ENCODE data around the gene PLEKHG4B.

The PLEKHG4B gene

DNA sequence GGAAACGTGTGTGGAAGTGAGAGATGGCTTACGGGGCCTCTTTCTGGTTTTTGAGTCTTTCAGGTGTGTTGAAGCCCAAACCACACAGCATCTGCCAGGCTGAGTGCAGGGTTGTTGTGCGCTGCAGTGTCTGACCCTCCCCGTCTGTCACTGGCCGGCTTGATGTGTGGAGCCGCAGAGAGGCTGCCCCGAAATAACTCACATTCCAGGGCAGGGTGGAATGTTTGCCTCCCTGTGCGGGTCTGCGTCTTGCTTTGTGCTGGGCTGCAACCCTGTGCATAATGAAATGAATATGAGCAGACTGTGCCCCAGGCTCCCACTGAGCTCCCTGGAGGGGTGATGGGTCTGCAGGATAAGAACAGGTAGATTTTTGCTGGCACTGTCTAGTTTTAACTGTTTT lies 9.9 kb upstream of the PLEKHG4B start:
- Mint-ChIP-seq H3K36me3 (ENCODE audit: low read depth) (peaks cover 2% of the 10 kb centered on the region), H3K4me3 (no peak overlapping the region), H3K27me3 (ENCODE audit: low read depth) (peaks cover 3% of the 10 kb centered on the region), H3K9me3 (peaks cover 5% of the 10 kb centered on the region), H3K27ac (no peak overlapping the region), H3K4me1 (ENCODE audit: low read depth) (no peaks in the 10 kb centered on the region)

DNA sequence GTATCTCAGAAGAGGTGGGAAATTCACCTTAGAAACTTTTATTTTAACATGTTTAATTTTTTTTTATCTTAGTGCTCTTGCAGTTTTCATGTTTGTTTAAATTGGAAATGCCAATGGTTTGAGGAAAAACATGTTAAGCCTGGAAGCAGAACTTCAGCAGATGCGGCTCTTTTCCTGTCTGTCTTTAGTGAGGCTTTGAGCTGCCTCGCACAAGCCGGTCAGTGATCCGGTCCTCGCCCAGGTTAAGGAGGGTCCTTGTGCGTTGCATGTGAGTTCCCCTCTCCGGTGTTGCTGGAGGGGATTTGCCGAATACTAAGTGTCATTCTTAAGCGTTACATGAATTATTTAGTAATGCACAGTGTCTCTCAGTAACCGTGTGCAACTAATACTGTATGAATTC lies 9.4 kb upstream of the PLEKHG4B start:
- Mint-ChIP-seq H3K27me3 (ENCODE audit: low read depth) (peaks cover 5% of the 10 kb centered on the region), H3K27ac (no peak overlapping the region), H3K9me3 (peaks cover 5% of the 10 kb centered on the region), H3K4me1 (ENCODE audit: low read depth) (no peaks in the 10 kb centered on the region), H3K4me3 (no peak overlapping the region), H3K36me3 (ENCODE audit: low read depth) (peaks cover 2% of the 10 kb centered on the region)

DNA sequence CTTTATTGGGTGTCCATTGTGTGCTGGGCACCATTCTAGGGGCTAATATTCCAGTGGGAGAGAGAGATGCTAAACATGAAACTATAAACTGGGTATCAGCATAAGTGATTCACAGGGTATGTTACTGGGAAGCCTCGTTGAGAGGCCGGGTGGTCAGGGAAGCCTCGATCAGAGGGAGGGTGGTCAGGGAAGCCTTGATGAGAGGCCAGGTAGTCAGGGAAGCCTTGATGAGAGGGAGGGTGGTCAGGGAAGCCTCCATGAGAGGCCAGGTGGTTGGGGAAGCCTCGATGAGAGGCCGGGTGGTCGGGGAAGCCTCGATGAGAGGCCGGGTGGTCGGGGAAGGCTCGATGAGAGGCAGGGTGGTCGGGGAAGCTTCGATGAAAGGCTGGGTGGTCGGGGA lies 8.9 kb upstream of the PLEKHG4B start:
- H3K4me1 Mint-ChIP-seq (ENCODE audit: low read depth) = no peaks in the 10 kb centered on the region
- H3K36me3 Mint-ChIP-seq (ENCODE audit: low read depth) = peaks cover 2% of the 10 kb centered on the region
- peaks cover 5% of the 10 kb centered on the region for H3K9me3 Mint-ChIP-seq
- no peak overlapping the region for H3K4me3 Mint-ChIP-seq
- H3K27ac Mint-ChIP-seq = no peak overlapping the region
- H3K27me3 Mint-ChIP-seq (ENCODE audit: low read depth) = peaks cover 5% of the 10 kb centered on the region

DNA sequence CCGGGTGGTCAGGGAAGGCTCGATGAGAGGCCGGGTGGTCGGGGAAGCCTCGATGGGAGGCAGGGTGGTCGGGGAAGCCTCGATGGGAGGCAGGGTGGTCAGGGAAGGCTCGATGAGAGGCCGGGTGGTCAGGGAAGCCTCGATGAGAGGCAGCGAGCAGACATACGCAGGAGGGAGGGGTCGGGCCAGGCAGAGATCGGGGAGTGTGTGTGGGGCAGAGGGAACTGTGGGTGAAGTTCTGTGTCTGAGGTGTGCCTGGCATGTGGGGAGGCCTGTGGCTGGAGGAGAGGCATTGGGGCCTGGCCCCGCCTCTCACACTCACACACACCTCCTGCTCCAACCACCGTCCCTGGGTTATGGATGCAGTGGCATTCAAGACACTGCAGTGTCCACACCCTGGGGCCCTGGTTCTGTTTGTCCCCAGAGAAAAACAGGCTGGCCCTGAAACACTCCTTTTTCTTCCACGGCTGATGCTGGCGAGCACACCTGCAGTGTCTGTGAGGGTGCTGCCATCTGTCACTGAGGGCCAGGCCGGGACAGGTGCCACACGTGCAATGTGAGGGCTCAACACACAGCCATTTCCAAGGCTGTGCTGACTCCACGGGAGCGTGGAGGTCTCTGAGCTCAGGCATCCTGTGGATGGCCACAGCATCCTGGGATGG lies 6.5 kb upstream of the PLEKHG4B start:
- no peak overlapping the region for H3K27ac Mint-ChIP-seq
- peaks cover 2% of the 10 kb centered on the region for H3K36me3 Mint-ChIP-seq (ENCODE audit: low read depth)
- peaks cover 26% of the 10 kb centered on the region for H3K27me3 Mint-ChIP-seq (ENCODE audit: low read depth)
- peaks cover 5% of the 10 kb centered on the region for H3K9me3 Mint-ChIP-seq
- no peak overlapping the region for H3K4me3 Mint-ChIP-seq
- H3K4me1 Mint-ChIP-seq (ENCODE audit: low read depth) = no peaks in the 10 kb centered on the region

DNA sequence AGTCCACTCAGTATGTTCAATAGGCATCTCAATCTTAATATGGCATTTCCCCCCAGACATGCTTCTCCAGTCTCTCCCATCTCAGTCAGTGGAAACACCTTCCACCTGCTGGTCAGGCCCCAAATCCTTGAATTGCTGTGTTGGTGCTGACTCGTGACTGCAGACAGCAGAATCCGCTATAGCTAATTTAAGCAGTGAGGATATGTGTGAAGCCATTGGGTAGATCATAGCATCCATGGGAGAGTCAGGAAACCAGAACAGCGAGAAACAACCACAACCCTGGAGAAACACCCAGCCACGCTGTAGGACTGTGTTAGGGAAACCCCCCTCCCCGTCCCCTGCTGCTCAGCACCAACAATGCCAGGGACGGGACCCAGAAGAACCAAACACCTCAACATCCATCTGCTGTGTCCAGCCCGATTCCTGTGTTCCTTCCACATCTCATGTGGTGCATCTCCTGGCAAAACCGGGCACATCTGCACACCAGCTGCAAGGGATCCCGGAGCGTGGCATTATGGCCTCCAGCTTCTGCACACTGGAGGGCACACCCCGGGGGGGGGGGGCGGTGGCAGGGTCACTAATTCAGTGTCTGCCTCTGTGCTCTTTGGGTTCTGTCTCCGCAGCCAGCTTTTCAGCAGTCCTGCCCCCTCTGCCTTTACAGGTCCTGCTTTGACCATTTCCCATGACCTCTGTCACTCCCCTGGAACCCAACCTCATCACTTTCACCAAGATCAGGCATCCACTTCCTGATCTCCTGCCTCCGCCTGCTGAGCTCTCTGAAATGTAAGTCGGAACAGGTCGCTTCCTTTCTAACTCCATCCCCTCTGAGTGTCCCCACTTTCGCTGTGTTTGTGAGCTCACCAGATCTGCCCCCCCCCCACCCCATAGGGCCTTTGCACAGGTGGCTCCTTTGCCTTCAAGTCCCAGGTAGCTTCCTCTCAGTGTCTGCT lies 2.4 kb upstream of the PLEKHG4B start:
- Mint-ChIP-seq H3K4me1 (ENCODE audit: low read depth) (no peaks in the 10 kb centered on the region), H3K27ac (no peak overlapping the region), H3K36me3 (ENCODE audit: low read depth) (no peaks in the 10 kb centered on the region), H3K9me3 (no peaks in the 10 kb centered on the region), H3K4me3 (no peak overlapping the region), H3K27me3 (ENCODE audit: low read depth) (peaks cover 52% of the 10 kb centered on the region)

GRCh38 chr5:90590-91547 lies 1.1 kb upstream of the PLEKHG4B start:
- H3K27ac Mint-ChIP-seq = no peak overlapping the region
- H3K4me1 Mint-ChIP-seq (ENCODE audit: low read depth) = no peaks in the 10 kb centered on the region
- no peaks in the 10 kb centered on the region for H3K36me3 Mint-ChIP-seq (ENCODE audit: low read depth)
- H3K9me3 Mint-ChIP-seq = no peaks in the 10 kb centered on the region
- peaks cover 53% of the 10 kb centered on the region for H3K27me3 Mint-ChIP-seq (ENCODE audit: low read depth)
- H3K4me3 Mint-ChIP-seq = no peak overlapping the region

- H3K27ac Mint-ChIP-seq = no peak overlapping the region
- no peaks in the 10 kb centered on the region for H3K4me1 Mint-ChIP-seq (ENCODE audit: low read depth)
- peaks cover 59% of the 10 kb centered on the region for H3K27me3 Mint-ChIP-seq (ENCODE audit: low read depth)
- no peaks in the 10 kb centered on the region for H3K9me3 Mint-ChIP-seq
- H3K4me3 Mint-ChIP-seq = no peak overlapping the region
- H3K36me3 Mint-ChIP-seq (ENCODE audit: low read depth) = no peaks in the 10 kb centered on the region
Measured at GRCh38 chr5:92401-93220, 643 bp downstream of the PLEKHG4B start.

DNA sequence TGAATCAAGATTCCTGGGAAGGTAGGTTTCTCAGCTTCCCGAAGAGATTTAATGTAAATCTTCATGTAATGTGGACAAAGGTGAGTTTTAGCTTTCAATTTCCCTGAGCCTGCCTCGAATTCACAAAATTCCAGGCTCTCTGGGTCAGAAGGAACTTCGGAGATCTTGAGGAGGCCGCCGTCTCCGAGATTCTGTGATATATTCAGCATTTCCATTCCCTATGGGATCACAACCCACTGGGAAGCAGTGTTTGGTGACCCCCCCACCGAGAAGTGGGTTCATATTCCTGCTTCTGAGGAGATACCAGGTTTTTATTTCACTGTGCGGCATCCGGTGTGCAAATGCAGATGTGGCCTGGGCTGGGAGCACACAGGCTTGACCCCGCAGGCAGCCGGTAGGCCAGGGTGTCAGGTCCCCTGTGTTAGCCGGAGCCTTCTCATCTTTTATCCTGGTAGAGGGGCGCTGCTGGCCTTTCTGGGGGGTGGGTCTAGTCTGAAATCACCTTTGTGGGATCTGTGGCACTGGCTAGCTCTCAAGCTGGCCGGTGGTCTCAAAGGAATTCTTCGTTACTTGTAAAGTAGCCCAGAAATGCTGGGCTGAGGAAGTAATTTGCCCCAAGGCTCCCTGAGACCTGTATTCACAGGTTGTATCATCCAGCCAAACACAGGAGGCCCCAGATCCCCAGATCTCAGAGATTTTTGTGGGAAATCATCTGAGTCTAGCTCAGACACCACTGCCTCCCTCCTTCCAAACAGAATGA lies 1.4 kb downstream of the PLEKHG4B start:
- no peak overlapping the region for H3K4me3 Mint-ChIP-seq
- H3K36me3 Mint-ChIP-seq (ENCODE audit: low read depth) = no peaks in the 10 kb centered on the region
- H3K27ac Mint-ChIP-seq = no peak overlapping the region
- H3K9me3 Mint-ChIP-seq = no peaks in the 10 kb centered on the region
- no peaks in the 10 kb centered on the region for H3K4me1 Mint-ChIP-seq (ENCODE audit: low read depth)
- peaks cover 56% of the 10 kb centered on the region for H3K27me3 Mint-ChIP-seq (ENCODE audit: low read depth)

DNA sequence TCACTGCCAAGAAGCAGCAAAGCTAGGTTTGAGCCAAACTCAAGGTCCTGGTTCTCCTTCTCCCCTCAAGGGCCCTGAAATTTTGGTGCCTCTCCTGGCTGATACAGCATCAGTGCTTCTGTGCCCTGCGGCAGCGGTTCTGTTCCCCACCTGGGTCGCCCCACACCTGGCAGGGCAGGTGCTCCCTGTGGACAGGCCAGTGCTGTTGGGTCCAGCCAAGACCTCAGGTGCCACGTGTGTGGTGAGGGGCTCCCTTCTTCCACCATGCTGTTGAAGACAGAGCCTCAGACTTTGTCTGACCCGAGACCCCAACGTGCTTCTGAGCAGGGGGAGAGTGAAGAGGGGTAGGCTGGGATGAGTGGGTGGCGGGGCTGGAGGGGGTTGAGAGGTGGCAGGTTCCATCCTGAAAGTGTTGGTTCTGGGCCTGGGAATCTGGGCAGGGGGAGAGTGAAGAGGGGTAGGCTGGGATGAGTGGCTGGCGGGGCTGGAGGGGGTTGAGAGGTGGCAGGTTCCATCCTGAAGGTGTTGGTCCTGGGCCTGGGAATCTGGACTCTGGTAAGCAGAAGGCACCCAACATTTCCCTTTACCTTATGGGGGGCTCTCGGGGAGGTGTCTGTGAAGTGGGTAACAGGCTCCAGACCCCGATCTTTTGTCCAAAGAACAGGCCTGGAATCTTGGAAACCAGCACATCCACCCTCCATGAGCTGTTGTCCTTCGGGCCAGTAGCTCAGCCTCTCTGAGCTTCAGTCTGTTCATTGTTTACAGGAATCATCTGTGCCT lies 2.3 kb downstream of the PLEKHG4B start:
- H3K4me3 Mint-ChIP-seq = no peak overlapping the region
- H3K27ac Mint-ChIP-seq = no peak overlapping the region
- H3K36me3 Mint-ChIP-seq (ENCODE audit: low read depth) = no peaks in the 10 kb centered on the region
- H3K27me3 Mint-ChIP-seq (ENCODE audit: low read depth) = peaks cover 47% of the 10 kb centered on the region
- H3K4me1 Mint-ChIP-seq (ENCODE audit: low read depth) = no peaks in the 10 kb centered on the region
- no peaks in the 10 kb centered on the region for H3K9me3 Mint-ChIP-seq

GRCh38 chr5:95241-95980 lies 3.4 kb downstream of the PLEKHG4B start:
- Mint-ChIP-seq H3K4me3 (no peak overlapping the region), H3K4me1 (ENCODE audit: low read depth) (no peaks in the 10 kb centered on the region), H3K27me3 (ENCODE audit: low read depth) (peaks cover 43% of the 10 kb centered on the region), H3K9me3 (no peaks in the 10 kb centered on the region), H3K36me3 (ENCODE audit: low read depth) (no peaks in the 10 kb centered on the region), H3K27ac (no peak overlapping the region)

DNA sequence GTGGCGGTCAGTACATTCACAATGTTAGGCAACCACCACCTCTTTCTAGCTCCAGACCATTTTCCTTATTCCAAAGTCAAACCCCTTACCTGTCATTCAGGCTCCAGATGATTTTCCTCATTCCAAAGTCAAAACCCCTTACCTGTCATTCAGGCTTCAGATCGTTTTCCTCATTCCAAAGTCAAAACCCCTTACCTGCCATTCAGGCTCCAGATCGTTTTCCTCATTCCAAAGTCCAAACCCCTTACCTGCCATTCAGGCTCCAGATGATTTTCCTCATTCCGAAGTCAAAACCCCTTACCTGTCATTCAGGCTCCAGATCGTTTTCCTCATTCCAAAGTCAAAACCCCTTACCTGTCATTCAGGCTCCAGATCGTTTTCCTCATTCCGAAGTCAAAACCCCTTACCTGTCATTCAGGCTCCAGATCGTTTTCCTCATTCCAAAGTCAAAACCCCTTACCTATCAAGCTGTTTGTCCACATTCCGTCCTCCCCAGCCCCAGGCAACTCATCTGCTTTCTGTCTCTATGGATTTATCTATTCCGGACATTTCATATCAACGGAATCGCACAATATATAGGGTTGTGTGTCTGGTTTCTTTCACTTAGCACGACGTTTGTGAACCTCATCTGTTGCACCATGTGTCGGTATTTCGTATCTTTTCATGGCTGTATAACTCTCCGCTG lies 5.2 kb downstream of the PLEKHG4B start:
- Mint-ChIP-seq H3K36me3 (ENCODE audit: low read depth) (no peaks in the 10 kb centered on the region), H3K9me3 (no peaks in the 10 kb centered on the region), H3K4me3 (no peak overlapping the region), H3K27me3 (ENCODE audit: low read depth) (peaks cover 30% of the 10 kb centered on the region), H3K27ac (no peak overlapping the region), H3K4me1 (ENCODE audit: low read depth) (no peaks in the 10 kb centered on the region)

- Mint-ChIP-seq H3K27me3 (ENCODE audit: low read depth) (peaks cover 17% of the 10 kb centered on the region), H3K27ac (no peak overlapping the region), H3K36me3 (ENCODE audit: low read depth) (no peaks in the 10 kb centered on the region)
Measured at GRCh38 chr5:99815-100214, 7.8 kb downstream of the PLEKHG4B start.

More at GRCh38 chr5:99815-100214, 7.8 kb downstream of the PLEKHG4B start:
- Mint-ChIP-seq H3K4me3 (no peak overlapping the region), H3K4me1 (ENCODE audit: low read depth) (no peaks in the 10 kb centered on the region), H3K9me3 (no peaks in the 10 kb centered on the region)
